ENCODE data around the gene NAT8L.

NAT8L gene

DNA sequence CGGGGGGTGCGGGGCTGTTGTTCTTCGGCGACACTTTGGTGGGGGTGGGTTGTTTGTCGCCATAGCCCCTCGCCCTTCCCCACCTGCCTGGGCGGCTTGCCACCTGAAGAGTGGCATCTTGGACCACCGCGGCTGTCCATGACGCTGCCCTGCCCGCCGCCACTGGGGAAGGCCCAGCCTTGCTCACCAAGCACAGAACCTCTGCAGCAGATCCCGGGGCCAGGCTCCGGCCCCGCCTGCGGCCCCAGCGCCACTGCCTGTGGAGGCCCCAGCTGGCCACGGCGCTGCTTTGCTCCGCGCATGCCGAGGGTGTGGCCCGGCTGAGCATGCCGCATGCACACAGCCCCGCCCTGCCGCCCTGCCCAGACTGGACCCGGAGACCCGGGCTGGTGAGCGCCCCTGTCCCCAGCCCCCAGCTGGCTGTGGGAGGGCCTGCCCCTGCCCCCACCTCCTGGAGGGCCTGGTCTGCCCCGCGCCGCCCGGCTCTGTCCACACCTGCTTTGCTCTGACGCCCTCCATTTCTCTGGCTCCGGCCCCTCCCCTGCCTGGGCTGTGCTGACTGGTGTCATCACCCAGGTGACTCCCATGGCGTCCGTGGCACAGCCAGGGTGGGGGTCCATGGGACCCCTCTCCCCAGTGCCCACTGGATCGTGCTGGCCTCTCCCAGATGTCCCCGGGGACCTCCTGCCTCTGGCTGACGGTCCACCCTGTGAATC, 5.3 kb downstream of the NAT8L start:
- DNase-seq (ENCODE audit: low spot score) = no peak

DNA sequence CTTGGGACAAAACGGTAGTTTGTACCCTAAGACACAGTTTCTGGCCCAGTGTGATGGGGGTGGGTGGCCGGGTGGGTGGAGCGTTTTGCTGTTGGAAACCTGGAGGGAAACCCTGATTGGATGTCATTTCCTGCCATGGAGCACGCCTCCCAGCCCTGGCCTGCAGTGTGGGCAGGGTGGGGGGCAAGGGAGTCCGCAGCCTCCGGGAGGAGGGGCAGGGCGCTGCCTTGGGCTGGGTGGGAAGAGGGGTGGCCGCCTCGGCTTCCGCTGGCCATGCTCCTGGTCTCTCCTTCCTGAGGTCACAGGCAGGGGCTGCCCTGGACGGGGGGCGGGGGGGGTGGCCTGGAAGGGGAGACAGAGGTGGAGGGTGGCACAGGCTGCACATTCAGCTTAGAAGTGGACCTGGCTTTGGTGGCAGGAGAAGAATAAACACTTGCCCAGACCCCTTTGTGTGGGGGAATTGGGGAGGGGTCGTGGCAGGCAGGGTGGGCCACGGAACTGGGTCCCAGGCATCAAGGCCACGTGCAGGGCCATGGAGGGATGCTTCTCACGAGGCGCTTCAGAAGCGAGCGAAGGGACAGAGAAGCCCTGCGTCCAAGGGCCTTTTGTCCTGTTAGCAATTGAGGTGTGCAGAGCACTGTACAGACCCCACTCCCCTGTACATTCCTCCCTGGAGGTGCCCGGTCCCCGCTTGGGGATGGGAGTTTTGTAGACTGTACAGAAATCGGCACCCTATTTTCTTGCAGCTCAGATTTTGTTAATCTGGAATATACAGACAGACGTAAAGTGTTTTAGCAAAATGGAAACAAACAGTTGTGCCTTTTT, 6.2 kb downstream of the NAT8L start:
- no peak for DNase-seq (ENCODE audit: low spot score)

DNA sequence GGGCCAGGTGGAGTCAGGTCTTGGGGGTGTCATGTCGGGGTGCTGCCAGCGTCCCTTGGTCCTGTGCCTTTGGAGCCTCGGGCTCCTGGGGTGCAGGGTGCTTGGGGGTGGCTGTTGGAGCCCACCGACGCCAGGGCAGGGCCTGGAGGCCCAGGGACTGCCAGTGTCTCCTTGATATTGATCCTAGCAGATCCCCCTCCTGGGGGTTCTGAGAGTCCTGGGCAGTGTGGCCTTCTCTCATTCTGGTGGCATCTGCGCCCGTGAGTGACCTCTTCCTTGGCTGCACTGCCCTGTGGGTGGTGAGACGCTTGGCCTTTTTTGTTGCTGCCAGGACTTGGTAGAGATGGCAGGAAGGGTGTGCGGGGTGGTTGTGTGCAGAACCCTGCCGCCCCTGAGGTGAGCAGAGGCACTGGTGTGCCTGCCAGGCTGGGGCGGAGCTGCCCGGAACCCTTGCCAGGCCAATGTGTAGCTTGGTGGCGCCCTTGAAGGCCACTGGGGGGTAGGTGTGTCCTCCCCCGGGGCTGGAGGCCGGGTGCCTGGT, 7.0 kb downstream of the NAT8L start:
- DNase-seq (ENCODE audit: low spot score) = no peak

DNA sequence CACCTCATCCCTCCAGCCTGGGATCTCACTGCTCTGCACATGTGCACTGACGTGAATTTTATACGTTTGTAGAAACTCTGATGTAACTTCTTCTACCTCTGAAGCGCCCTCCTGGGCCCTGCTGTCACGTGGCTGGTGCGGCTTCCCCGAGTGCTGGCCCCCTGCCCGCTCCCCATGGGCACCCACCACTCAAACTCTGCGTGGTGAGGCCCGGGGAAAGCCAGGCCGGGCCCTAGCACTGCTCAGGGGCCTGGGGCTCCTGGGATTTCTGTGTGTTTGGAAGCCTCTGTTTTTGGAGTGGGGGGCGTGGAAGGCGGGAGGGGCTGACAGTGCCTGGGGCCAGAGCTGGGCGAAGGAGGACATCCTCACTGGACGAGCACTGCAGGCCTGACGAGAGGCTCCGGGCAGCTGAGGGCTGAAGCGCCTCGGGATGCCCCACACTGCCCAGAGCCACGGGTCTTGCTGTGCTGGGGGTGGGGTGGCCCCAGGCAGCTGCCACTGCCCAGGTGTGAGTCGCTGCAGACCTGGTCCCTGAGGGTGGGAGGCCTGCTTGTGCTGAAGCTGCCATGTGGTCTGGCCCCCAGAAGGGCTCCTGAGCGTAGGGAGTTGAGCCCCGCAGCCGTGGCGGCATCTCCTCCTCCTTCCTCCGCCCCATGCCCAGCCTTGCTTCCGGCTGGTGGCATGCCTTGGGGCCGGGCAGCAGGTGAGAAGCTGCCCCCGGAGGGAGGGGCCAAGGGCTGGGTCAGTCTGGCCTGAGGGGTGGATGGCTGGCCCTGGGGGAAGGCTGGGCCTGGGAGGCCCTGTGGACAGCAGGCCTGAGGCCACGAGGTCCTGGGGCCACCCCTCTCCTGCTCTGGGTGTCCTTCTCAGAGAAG, 7.7 kb downstream of the NAT8L start:
- DNase-seq (ENCODE audit: low spot score) = no peak

DNA sequence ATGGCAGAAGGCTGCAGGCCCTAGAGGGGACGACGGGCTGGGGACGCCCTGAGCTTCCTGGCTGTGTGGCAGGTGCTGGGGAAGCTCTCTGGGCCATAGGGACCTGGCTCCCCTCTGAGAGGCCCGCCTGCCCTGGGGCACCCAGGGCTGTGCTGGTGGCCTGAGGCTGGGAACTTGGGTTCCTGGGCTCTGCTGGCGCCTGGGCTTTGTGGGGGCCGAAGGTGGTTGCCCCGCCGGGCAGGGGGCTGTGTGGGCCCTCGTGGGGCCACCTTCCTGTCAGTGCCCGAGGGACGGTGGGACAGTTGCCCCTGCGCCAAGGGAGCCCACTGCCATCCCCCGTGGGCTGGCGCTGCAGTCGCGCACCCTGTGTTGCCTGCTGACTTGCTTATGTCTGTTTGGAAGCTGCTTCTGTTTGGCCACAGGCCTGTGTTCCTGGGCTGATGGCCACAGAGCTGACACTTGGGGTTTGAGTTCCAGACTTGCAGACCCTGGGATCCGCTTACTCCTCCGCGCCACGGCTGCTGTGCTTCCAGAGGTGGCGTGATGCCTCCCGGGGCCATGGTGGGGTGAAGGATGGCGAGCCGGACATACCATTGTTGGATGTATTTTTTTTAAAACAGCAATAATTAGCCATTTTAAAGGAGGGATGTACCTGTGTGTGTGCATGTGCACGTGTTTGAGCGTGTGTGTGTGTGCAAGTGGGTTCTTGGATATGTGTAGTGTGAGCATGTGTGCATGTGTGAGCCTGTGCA, 8.5 kb downstream of the NAT8L start:
- no peak for DNase-seq (ENCODE audit: low spot score)

DNA sequence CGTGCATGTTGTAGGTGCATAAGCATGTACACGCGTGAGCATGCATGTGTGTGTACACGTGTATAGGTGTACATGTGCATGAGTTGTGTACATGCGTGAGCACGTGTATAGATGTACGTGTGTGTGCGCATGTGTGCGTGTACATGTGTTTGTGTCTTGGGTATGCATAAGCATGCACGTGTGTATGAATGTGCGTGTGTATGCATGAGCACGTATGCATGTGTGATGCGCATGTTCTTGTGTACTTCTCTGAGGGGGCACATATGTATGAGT, 9.0 kb downstream of the NAT8L start:
- no peak for DNase-seq (ENCODE audit: low spot score)

DNA sequence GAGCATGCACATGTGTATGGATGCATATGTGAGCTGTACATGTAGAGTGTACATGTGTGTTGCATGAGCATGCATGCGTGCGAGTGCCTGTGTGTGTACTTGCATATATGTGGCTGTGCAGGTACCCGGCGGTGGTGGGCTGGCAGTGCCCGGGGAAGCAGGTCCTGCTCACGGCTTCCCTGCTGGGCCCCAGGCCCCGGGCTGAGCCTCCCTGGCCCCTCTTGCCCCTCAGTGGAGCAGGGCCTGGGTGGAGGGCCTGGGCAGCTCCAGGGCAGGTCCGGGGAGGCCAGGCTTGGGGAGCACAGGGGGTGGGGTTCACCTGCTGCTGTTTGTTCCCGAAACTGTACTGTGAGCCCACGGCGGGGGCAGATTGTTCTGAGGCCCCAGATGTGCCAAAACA, 9.4 kb downstream of the NAT8L start:
- DNase-seq (ENCODE audit: low spot score) = no peak

DNA sequence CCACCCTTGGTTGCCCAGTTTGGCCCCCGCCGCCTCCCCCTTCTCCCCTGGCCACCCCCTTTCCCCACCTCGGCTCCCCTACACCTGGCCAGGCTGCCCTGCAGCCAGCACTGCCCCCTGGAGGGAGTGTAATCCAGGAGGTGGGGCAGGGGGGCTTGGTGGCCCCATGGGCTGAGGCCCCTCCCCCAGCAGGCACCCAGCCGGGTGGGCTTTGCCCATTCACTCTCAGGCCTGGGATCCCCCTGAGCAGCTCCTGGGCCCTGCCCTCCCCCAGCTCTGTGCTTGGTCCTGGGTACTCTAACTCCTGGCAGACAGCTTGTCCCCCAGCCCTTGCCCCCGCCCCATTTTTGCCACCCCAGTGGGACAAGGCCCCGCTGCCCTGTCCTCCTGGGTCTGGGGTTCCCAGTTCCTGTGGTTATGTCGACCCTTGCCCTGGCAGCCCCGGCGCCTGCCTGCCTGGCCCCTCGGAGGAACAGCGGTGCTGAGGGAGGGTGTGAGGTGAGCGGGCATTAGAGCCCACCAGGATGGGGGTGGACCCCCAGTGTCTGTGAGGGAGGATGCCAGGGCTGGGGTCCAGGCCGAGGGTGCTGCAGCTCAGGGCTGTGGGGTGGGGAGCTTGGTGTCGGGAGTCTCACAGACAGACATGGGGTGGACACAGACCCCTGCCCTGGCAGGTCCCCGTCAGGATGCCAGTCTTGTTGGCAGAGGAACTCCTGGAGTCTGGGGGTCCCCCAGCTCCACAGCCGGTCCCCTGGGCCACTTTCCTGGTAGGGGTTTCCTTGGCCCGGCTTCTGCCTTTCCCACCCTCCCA, 10.2 kb downstream of the NAT8L start:
- no peak for DNase-seq (ENCODE audit: low spot score)

DNA sequence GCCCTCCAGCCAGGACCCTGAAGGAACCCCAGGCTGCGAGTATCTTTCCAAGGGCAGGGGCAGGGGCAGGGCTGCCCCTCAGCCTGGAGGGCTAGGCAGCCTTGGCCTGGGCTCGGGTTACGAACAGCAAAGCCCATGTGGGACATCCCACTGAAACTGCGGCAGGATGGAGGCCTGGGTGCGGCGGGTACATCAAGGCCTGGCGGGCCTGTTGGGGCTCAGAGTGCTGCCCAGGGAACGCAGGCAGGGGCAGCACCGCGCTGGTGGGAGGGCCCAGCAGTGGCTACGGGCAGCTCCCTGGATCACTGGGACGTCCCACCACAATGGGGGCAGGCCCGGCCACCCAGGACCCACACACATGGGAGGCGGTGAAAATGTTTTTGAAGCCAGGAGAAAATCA, 10.9 kb downstream of the NAT8L start:
- no peak for DNase-seq (ENCODE audit: low spot score)

DNA sequence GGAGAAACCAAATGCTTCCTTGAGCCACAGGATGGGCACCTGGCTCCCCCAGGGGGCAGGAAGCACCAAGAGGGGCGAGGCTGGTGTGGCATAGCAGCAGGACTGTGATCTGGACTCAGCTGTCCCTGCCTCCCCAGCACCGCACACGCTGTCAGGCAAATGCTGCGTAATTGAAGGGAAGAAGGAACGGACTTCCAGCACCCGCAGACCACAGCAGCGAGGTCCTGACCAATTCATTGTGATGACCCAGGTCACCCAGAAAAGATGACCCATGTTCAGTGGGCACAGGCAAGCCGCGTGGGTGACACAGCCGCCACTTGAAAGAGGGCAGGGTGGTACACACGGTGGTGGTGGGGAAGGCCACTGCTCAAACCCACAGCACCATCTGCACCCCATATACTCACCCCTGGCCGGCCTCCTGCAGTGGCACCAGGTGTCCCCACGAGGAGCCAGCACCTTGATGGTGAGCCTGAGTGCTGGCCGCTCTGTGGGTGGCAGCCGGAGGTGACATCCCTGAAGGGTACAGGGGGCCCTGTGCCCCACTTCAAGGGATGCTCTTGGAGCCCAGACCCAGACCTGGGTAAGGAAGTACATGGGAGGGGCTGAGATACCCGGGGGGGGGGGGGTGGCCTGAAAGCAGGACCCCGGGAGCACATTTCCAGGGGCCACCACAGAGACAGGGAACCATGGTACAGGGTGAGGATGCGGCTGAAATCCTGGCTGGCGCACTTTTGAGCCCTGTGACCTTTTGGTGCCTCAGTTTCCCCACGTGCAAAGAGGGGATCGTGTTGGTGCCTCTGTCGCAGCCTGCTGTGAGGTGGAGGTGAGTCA, 11.5 kb downstream of the NAT8L start:
- no peak for DNase-seq (ENCODE audit: low spot score)

DNA sequence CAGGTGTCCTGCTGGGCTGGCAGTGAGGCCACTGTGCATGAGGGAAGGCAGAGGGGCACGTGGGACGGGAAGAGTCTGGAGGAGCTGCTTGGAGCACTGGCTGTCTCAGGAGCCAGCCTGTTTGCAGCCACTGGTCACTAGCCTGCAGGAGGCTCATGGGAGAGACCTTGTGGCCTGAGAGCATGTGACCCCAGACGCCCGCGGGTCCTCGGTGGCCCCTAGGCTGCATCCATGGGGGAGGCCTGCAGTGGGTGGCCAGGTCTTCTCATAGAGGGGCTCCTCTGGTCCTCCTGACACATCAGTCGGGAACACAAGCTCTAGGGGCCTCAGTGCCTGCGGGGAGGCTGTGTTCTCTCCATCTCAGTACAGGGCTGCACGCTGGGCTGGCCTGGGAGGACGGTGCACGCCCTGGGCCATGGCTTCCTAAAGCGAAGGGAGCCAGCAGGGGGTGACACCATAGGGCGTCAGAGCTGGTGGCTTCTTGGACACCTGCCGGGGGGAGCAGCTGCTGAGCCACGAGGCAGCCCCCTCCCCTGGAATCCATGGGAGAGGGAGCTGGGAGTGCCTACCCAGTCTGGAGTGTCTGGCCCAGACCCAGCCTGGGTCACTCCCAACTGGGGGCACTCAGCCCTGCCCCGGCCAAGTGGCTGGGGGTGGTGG, 12.3 kb downstream of the NAT8L start:
- DNase-seq (ENCODE audit: low spot score) = no peak

DNA sequence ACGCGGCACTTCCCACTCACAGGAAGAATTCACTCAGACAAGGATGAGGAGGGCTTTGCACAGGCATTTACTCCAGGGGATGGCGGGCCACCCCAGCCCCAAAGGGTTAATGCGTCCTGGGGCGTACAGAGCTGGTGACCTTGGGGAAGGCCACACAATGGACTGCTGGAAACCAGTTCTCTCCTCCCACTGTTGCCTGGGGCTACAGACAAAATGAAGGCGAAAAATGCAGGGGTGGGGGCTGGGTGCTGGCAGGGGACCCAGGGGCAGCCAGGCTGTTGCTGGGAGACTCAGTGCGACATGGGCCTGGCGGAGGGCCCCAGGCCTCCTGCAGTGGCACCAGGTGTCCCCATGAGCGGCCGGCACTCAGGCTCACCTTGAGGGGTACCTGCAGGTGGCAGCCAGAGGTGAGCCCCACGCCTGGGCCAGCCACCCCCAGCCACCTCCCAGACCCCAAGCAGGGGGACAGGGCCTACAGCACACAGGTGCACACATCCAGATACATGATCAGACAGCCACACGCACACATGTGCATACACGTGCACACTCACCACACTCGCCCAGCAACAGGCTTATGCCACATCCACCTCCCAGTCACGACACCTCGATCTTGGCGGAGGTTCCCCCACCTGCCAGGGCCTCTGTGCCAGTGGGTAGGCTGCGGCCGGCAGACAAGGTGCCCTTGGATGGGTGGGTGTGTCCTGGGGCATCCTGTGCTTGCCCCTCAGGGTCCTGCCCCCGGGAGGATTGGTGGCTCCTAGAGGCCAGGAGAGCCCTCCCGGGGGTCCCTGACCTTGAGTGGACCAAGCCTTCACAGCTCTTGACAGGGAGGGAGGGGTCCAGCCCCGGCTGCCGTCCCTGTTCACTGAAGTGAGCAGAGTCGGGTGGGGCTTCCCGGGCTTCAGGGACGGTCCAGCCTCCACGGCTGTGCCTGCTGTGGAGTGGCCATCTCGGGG, 13.1 kb downstream of the NAT8L start:
- no peak for DNase-seq (ENCODE audit: low spot score)

DNA sequence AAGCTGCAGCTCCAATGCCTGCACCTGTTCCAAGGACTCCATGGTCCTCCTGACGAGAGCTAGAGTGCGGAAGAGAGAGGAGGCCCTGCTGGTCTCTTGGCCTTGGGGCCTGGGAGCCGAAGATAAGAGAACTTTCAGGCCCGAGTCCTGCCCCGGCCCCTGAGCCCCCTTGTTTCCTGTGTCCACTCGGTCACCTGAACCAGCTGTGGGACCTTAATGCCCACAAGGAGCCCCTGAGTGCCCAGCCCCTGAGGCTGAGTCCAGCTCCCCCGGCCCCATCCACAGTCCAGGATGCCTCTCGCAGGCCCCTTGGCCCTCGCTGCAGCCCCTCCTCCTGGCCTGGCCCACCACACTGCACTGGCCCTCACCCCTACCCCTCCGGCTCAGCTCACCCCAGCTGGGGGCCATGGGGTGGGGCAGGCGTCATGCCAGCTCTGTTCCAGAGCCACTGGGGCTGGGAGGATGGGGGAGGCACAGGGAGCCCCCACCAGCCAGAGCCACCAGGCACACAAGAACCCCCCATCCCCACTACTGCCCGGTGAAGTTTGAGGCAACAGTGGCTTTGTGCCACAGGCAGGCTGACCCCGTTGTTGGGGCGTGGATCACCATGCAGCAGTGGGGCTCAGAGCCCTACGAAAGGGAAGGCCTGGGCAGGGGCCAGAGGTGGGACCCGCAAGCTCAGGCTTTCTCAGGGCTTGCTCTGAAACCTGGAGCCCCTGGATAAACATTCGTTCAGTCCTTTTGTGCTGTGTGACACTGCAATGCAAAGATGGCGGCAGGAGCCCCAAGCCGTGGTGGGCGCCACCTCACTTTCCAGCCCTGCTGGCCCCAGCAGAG, 14.1 kb downstream of the NAT8L start:
- DNase-seq (ENCODE audit: low spot score) = no peak

DNA sequence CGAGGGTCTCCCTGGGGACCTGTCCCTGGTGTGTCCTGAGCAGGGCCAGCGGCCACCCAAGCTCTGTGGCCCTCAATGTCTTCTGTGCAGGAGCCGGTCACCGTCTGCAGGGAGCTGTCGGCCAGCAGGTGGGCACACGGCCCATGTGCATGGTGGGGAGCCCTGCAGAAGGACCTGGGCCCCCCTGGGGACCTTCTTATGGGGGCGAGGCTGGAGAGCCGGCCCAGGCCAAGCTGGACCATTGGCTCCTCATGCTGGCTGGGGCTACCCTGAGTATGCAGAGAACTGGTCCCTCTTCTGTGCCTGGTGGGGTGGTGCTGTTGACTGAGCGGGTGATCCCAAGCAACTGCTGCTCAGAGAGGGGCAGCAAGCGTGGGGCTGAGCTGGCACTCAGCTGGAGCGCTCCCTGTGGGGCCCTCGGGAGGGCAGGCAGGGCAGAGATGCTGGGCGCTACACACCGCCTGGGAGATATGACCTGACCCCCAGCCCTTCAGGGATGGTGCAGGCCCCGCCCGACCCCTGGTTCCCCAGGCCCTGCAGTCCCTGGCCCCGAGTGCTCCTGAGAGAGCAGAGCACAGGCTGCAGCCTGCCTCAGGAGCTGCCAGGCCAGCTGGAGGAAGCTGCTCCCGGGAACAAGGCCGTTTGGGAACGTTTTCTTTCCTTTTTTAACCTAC, 14.8 kb downstream of the NAT8L start:
- no peak for DNase-seq (ENCODE audit: low spot score)

DNA sequence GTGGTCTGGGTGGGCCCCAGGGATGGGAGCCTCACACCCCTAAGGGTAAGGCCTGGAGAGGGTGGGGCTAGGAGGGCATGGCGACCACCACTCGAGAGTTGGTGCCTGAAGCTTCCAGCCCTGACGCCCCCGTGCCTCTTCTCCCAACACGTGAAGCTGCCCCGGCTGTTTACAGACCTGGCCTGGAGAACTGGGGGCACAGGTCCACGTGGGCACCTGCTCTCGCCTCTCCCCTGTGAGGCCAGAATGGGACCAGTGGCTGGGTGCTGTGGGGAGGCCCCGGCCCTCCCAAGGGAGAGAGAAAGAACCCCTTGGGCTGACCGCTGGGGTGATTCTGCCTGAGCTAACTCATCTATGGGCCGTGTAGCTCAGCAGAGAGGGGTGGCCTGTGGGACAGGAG, 15.5 kb downstream of the NAT8L start:
- DNase-seq (ENCODE audit: low spot score) = no peak

DNA sequence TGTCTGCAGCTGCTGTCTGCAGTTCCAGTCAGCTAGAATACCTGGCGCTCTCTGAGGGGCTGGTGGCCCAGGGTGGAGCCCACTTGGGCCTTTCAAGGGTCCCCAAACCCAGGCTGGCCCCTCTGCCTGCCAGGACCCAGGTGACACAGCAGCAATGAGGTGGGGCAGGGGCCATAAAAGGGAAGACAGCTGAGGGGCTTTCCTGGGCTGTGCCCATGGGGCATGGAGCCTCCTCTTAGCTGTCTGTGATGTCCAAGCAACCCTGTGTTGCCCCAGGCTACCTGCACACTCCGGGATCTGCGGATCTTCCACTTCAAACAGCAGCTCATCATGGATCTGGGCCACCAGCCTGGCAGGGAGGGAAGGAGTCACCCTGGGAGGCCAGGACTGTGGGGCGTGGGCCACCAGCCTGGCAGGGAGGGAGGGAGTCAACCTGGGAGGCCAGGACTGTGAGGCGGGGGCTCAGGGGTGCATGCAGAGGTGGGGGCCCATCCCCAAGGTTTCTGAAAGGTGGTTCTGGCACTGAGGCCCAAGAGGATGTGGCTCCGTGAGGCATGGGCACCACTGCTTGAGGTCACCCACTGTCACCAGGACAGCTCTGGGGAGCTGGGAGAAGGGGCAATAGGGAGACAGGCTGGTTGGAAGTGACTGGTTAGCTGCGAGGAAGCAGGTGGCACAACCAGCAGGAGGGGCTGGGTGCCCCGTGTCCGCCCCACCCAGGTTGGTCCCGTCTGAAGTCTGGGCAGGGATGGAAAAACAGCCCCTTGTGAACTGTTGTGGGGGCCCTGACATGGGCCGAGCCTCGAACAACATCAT, 16.3 kb downstream of the NAT8L start:
- DNase-seq (ENCODE audit: low spot score) = no peak
